ENCODE measurements around the gene ZCCHC13.
A peak's percentile ranks its signal among the peaks of the same experiment; 100 is the strongest.
"Not testable (repeated sequence)": the region's sequence is repeated elsewhere in the genome, so short reads cannot be mapped to it uniquely, and the experiment has no call there.

ZCCHC13 gene

GRCh38 chrX:74324131-74324530, 20.2 kb downstream of the ZCCHC13 start:
- DNase-seq = no peak

GRCh38 chrX:74325130-74326059, 21.4 kb downstream of the ZCCHC13 start:
- no peak for DNase-seq

- DNase-seq = no peak
These were observed 34.9 kb downstream of the ZCCHC13 start for GRCh38 chrX:74338852-74339251.

- no peak for DNase-seq
These were observed 36.1 kb downstream of the ZCCHC13 start for GRCh38 chrX:74340051-74340450.

- DNase-seq = not testable (repeated sequence)
These were observed 38.2 kb downstream of the ZCCHC13 start for GRCh38 chrX:74342211-74342610.

- DNase-seq = peak; percentile 90
These were observed 39.6 kb downstream of the ZCCHC13 start for GRCh38 chrX:74343343-74344279.

GRCh38 chrX:74344280-74344622, 40.3 kb downstream of the ZCCHC13 start:
- no peak for DNase-seq

- DNase-seq = no peak
These were observed 42.1 kb downstream of the ZCCHC13 start for GRCh38 chrX:74346088-74346487.

- DNase-seq = peak; percentile 76
These were observed 45.4 kb downstream of the ZCCHC13 start for GRCh38 chrX:74349387-74349786.

- no peak for DNase-seq
These were observed 47.8 kb downstream of the ZCCHC13 start for GRCh38 chrX:74351760-74352159.

GRCh38 chrX:74353984-74354383, 50.0 kb downstream of the ZCCHC13 start:
- DNase-seq = no peak
